K562 (cell line): ENCODE measurements around the gene NUF2. TPM values are rescaled to one million over a fixed set of nuclear protein-coding genes. Genes with fewer than 3 reads are reported as not detected.
A peak's percentile ranks its signal among the peaks of the same experiment; 100 is the strongest.

Experiments
- AFF1 ChIP-seq, 2 experiments: fragments of 450-650 bp; IDR thresholded peaks; 2 replicates each; pipeline ENCODE4 v1.6.1; 2018; ENCODE audit warnings: mild to moderate bottlenecking in 2 of 2, low read depth in 1 of 2; ENCODE audit not compliant: partially characterized antibody in 2 of 2
- RB1 ChIP-seq: fragments of 450-650 bp; IDR thresholded peaks from 2 replicates; pipeline ENCODE4 v1.6.1; 2017; ENCODE audit warnings: low read depth, mild to moderate bottlenecking
- RFX1 ChIP-seq: fragments of 450-650 bp; IDR thresholded peaks from 2 replicates; pipeline ENCODE4 v1.6.1; 2016; ENCODE audit warnings: mild to moderate bottlenecking, moderate library complexity
- SRSF9 ChIP-seq: fragments of 200-400 bp; formaldehyde crosslinking; IDR thresholded peaks from 2 replicates; pipeline ENCODE4 v1.6.1; 2017; ENCODE audit warnings: low read depth, low read length, borderline replicate concordance
- TEAD2 ChIP-seq: fragments of 450-650 bp; IDR thresholded peaks from 2 replicates; pipeline ENCODE4 v1.6.1; 2016; ENCODE audit warnings: missing genetic modification characterization, control low read depth, missing compliant biosample characterization
- polyA plus RNA-seq, 8 experiments: library from polyadenylated mRNA; depleted of rRNA in 4 of 8; stranded (reverse) in 5 of 8; unstranded in 3 of 8; fragments of >200 nt; fragmentation: Nextera tagmentation in 2 of 8; fragmentation: Illumina TruSeq in 1 of 8; extraction: Ambion mirVana in 2 of 8; extraction: Trizol in 1 of 8; gene quantifications; 2 replicates each; pipeline versions ENCODE4 v1.2.1 to v1.2.3, GENCODE V29; 2011 to 2014; ENCODE audit warnings: inconsistent platforms in 1 of 8, missing spikeins in 1 of 8
- total RNA-seq, 7 experiments: library from RNA; depleted of rRNA in 6 of 7; stranded (reverse); fragments of >200 nt in 6 of 7; fragmentation: Illumina TruSeq in 2 of 7; extraction: Trizol in 2 of 7; gene quantifications; 2 replicates each; pipeline versions ENCODE4 v1.2.1 to v1.2.3, GENCODE V29; 2011 to 2021; ENCODE audit warnings: low replicate concordance in 1 of 7
- TF ChIP-seq, protein P1 (sequence below): sonication (generic); formaldehyde crosslinking; IDR thresholded peaks from 2 replicates; pipeline ENCODE4 v1.8.1; 2023; ENCODE audit warnings: missing genetic modification reagents, mild to moderate bottlenecking, borderline replicate concordance
- TF ChIP-seq, protein P2 (sequence below): fragments of 250-450 bp; sonication (Bioruptor Pico); IDR thresholded peaks from 2 replicates; pipeline ENCODE4 v1.4.0; 2020
- TF ChIP-seq, protein P3 (sequence below): fragments of 450-650 bp; IDR thresholded peaks from 2 replicates; pipeline ENCODE4 v1.6.1; 2016; ENCODE audit warnings: borderline replicate concordance

The NUF2 gene
- total and polyA plus RNA-seq, 9 of the 15 experiments (the other 6 are each of a cell fraction or from before 2014, with no cell fraction given) = 42.5 to 90.0 (median 60.3) TPM

GRCh38 chr1:163321311-163322305 is at the start of gene NUF2 (continued):
- peak; percentile 47 to 78 for TF ChIP-seq AFF1 (IDR thresholded peaks at IDR 0.05; ENCODE audit: low read depth in 1 of 2, partially characterized antibody in 2 of 2)
- TF ChIP-seq RFX1 = peak; percentile 76
- TF ChIP-seq, protein P1, sequence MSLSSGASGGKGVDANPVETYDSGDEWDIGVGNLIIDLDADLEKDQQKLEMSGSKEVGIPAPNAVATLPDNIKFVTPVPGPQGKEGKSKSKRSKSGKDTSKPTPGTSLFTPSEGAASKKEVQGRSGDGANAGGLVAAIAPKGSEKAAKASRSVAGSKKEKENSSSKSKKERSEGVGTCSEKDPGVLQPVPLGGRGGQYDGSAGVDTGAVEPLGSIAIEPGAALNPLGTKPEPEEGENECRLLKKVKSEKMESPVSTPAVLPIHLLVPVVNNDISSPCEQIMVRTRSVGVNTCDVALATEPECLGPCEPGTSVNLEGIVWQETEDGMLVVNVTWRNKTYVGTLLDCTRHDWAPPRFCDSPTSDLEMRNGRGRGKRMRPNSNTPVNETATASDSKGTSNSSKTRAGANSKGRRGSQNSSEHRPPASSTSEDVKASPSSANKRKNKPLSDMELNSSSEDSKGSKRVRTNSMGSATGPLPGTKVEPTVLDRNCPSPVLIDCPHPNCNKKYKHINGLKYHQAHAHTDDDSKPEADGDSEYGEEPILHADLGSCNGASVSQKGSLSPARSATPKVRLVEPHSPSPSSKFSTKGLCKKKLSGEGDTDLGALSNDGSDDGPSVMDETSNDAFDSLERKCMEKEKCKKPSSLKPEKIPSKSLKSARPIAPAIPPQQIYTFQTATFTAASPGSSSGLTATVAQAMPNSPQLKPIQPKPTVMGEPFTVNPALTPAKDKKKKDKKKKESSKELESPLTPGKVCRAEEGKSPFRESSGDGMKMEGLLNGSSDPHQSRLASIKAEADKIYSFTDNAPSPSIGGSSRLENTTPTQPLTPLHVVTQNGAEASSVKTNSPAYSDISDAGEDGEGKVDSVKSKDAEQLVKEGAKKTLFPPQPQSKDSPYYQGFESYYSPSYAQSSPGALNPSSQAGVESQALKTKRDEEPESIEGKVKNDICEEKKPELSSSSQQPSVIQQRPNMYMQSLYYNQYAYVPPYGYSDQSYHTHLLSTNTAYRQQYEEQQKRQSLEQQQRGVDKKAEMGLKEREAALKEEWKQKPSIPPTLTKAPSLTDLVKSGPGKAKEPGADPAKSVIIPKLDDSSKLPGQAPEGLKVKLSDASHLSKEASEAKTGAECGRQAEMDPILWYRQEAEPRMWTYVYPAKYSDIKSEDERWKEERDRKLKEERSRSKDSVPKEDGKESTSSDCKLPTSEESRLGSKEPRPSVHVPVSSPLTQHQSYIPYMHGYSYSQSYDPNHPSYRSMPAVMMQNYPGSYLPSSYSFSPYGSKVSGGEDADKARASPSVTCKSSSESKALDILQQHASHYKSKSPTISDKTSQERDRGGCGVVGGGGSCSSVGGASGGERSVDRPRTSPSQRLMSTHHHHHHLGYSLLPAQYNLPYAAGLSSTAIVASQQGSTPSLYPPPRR (CRISPR knock-in tag) = peak; percentile 97
- TF ChIP-seq, protein P2, sequence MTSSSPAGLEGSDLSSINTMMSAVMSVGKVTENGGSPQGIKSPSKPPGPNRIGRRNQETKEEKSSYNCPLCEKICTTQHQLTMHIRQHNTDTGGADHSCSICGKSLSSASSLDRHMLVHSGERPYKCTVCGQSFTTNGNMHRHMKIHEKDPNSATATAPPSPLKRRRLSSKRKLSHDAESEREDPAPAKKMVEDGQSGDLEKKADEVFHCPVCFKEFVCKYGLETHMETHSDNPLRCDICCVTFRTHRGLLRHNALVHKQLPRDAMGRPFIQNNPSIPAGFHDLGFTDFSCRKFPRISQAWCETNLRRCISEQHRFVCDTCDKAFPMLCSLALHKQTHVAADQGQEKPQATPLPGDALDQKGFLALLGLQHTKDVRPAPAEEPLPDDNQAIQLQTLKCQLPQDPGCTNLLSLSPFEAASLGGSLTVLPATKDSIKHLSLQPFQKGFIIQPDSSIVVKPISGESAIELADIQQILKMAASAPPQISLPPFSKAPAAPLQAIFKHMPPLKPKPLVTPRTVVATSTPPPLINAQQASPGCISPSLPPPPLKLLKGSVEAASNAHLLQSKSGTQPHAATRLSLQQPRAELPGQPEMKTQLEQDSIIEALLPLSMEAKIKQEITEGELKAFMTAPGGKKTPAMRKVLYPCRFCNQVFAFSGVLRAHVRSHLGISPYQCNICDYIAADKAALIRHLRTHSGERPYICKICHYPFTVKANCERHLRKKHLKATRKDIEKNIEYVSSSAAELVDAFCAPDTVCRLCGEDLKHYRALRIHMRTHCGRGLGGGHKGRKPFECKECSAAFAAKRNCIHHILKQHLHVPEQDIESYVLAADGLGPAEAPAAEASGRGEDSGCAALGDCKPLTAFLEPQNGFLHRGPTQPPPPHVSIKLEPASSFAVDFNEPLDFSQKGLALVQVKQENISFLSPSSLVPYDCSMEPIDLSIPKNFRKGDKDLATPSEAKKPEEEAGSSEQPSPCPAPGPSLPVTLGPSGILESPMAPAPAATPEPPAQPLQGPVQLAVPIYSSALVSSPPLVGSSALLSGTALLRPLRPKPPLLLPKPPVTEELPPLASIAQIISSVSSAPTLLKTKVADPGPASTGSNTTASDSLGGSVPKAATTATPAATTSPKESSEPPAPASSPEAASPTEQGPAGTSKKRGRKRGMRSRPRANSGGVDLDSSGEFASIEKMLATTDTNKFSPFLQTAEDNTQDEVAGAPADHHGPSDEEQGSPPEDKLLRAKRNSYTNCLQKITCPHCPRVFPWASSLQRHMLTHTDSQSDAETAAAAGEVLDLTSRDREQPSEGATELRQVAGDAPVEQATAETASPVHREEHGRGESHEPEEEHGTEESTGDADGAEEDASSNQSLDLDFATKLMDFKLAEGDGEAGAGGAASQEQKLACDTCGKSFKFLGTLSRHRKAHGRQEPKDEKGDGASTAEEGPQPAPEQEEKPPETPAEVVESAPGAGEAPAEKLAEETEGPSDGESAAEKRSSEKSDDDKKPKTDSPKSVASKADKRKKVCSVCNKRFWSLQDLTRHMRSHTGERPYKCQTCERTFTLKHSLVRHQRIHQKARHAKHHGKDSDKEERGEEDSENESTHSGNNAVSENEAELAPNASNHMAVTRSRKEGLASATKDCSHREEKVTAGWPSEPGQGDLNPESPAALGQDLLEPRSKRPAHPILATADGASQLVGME = peak; percentile 96
- TF ChIP-seq, protein P3, sequence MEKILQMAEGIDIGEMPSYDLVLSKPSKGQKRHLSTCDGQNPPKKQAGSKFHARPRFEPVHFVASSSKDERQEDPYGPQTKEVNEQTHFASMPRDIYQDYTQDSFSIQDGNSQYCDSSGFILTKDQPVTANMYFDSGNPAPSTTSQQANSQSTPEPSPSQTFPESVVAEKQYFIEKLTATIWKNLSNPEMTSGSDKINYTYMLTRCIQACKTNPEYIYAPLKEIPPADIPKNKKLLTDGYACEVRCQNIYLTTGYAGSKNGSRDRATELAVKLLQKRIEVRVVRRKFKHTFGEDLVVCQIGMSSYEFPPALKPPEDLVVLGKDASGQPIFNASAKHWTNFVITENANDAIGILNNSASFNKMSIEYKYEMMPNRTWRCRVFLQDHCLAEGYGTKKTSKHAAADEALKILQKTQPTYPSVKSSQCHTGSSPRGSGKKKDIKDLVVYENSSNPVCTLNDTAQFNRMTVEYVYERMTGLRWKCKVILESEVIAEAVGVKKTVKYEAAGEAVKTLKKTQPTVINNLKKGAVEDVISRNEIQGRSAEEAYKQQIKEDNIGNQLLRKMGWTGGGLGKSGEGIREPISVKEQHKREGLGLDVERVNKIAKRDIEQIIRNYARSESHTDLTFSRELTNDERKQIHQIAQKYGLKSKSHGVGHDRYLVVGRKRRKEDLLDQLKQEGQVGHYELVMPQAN = peak; percentile 99
- TF ChIP-seq TEAD2 = no peak
- TF ChIP-seq RB1 = peak; percentile 98
- no peak for TF ChIP-seq SRSF9
